ENCODE data around the gene MYD88.

DNA sequence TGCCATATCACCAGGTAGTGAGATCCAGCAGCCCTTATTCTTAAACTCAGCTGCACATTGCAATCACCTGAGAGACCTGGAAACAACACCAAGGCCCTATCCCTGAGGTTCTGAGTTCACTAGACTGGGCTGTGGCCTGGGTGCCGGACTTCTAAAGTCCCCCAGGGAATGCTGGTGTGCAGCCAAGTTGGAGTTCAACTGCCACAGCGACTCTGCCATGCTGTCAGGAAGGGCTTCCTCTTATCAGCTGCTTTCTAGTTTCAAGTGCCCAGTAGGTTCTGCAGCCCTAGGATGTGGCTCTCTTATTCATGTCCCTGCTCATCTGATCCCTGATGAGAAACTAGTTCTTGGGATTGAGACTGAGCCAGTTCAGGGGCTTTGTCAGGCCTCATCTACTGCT, 49.3 kb upstream of the MYD88 start:
- TF ChIP-seq EZH2 (IDR thresholded peaks at IDR 0.05; ENCODE audit: insufficient read depth, poor library complexity, severe bottlenecking), result no peak
- TF ChIP-seq EZH2phosphoT487 (IDR thresholded peaks at IDR 0.05; ENCODE audit: insufficient read depth, low read depth), result no peak
